ENCODE data around the gene FGFBP2.

GRCh38 chr4:15982842-15983524 is 20.0 kb upstream of the FGFBP2 start:
- no peak for TF ChIP-seq POLR2A (IDR thresholded peaks at IDR 0.05)
- no peak for TF ChIP-seq CTCF (IDR thresholded peaks at IDR 0.05)
